HepG2 (cell line): ENCODE measurements around the gene TMEM260. TPM values are rescaled to one million over a fixed set of nuclear protein-coding genes. Genes with fewer than 3 reads are reported as not detected.

Experiments
- ATAC-seq: fragments of 200-7000 bp; cut with Tn5 transposase; 3 replicates; pipeline ENCODE4 v1.9.1; 2020; ENCODE audit warnings: mild to moderate bottlenecking, moderate library complexity
- BruUV-seq: library from RNA; stranded (reverse); fragments of 400-500 nt; replicated peaks from 2 replicates; lab custom pipeline; 2021; lab: Mats Ljungman, UMichigan
- CTCF ChIA-PET: fragments of 300-600 bp; formaldehyde crosslinking; extraction: SDS; loops from one replicate; lab custom pipeline; 2021; ENCODE audit warnings: low total read pairs, inconsistent platforms, low intra/inter-chr PET ratio; lab: Yijun Ruan, JAX
- POLR2A ChIA-PET: fragments of 350-600 bp; sonication (Branson Sonifier 250); formaldehyde crosslinking; loops from one replicate; lab custom pipeline; 2020; ENCODE audit warnings: antibody characterized with exemption, inconsistent platforms; lab: Yijun Ruan, JAX
- DNase-seq: peaks from one replicate; pipeline ENCODE4 v3.0.0-alpha.2; 2015; ENCODE audit warnings: low spot score
- FAIRE-seq: peaks from 3 replicates; lab custom pipeline; 2011; peaks lifted over from hg19 to GRCh38; lab: Jason Lieb, UNC
- H2AFZ ChIP-seq: one replicate; pipeline ENCODE4 v1.6.1; 2011; ENCODE audit warnings: low read length, inconsistent platforms
- H3K27ac ChIP-seq: fragments of 300-600 bp; 3 replicates; pipeline ENCODE4 v1.8.0; 2011; ENCODE audit warnings: mixed run types, mild to moderate bottlenecking, mixed read lengths, low read length, inconsistent platforms; ENCODE audit not compliant: insufficient read depth; ENCODE audit errors: extremely low read length
- H3K27me3 ChIP-seq, 2 experiments: fragments of 200-600 bp in 1 of 2; 2 replicates in 1 of 2; 3 replicates in 1 of 2; pipeline versions ENCODE4 v1.6.0 to v1.8.0; 2011; ENCODE audit warnings: low read length in 2 of 2, mild to moderate bottlenecking in 2 of 2, moderate library complexity in 2 of 2, inconsistent platforms in 1 of 2; ENCODE audit not compliant: insufficient read depth in 2 of 2, control insufficient read depth in 1 of 2
- H3K36me3 ChIP-seq, 2 experiments: fragments of 200-600 bp in 1 of 2; replicated peaks in 1 of 2; 2 replicates in 1 of 2; 3 replicates in 1 of 2; pipeline versions ENCODE4 v1.5.1 to v1.8.0; 2011; ENCODE audit warnings: low read length in 2 of 2, inconsistent platforms in 1 of 2; ENCODE audit not compliant: insufficient read depth in 2 of 2, control insufficient read depth in 1 of 2
- H3K4me1 ChIP-seq: 2 replicates; pipeline ENCODE4 v1.5.1; 2012; ENCODE audit warnings: low read length, inconsistent platforms; ENCODE audit not compliant: insufficient read depth
- H3K4me2 ChIP-seq: 2 replicates; pipeline ENCODE4 v1.6.0; 2011; ENCODE audit warnings: low read depth, low read length, inconsistent platforms
- H3K4me3 ChIP-seq, 3 experiments: fragments of 200-600 bp in 1 of 3; sonication (generic), shearing (Covaris generic) in 1 of 3; replicated peaks in 1 of 3; 2 replicates each; pipeline ENCODE4 v1.5.1; 2011 to 2016; ENCODE audit warnings: low read length in 3 of 3, inconsistent platforms in 2 of 3, low read depth in 2 of 3, mild to moderate bottlenecking in 2 of 3, control low read depth in 1 of 3, mixed read lengths in 1 of 3; ENCODE audit not compliant: insufficient read depth in 1 of 3
- H3K79me2 ChIP-seq: one replicate; pipeline ENCODE4 v1.6.1; 2011; ENCODE audit warnings: low read length, inconsistent platforms; ENCODE audit not compliant: insufficient read depth
- H3K9ac ChIP-seq: 2 replicates; pipeline ENCODE4 v1.6.0; 2011; ENCODE audit warnings: mild to moderate bottlenecking, low read depth, low read length, inconsistent platforms; ENCODE audit not compliant: insufficient read depth
- H3K9me3 ChIP-seq: 2 replicates; pipeline ENCODE4 v1.5.1; 2012; ENCODE audit warnings: mild to moderate bottlenecking, low read length
- H4K20me1 ChIP-seq: 2 replicates; pipeline ENCODE4 v1.6.0; 2011; ENCODE audit warnings: inconsistent platforms, mild to moderate bottlenecking, low read length, moderate library complexity; ENCODE audit not compliant: insufficient read depth
- CERS6 ChIP-seq: sonication (generic); formaldehyde crosslinking; IDR thresholded peaks from 2 replicates; pipeline ENCODE4 v1.5.0; 2020; ENCODE audit warnings: missing genetic modification reagents
- CREB3 ChIP-seq: sonication (generic); formaldehyde crosslinking; IDR thresholded peaks from 2 replicates; pipeline ENCODE4 v1.5.0; 2020; ENCODE audit warnings: missing genetic modification reagents
- FIP1L1 ChIP-seq: fragments of 200-400 bp; formaldehyde crosslinking; IDR thresholded peaks from 2 replicates; pipeline ENCODE4 v1.6.1; 2018; ENCODE audit warnings: low read depth, mild to moderate bottlenecking, low read length, moderate library complexity, borderline replicate concordance; ENCODE audit not compliant: insufficient read depth
- NFYC ChIP-seq: IDR thresholded peaks from 2 replicates; pipeline ENCODE4 v1.6.1; 2016; ENCODE audit warnings: missing genetic modification reagents, missing compliant biosample characterization
- PLRG1 ChIP-seq: fragments of 450-650 bp; conservative IDR thresholded peaks from 2 replicates; pipeline ENCODE4 v1.6.1; 2016
- POGK ChIP-seq: sonication (generic); formaldehyde crosslinking; conservative IDR thresholded peaks from 2 replicates; pipeline ENCODE4 v1.8.0; 2022; ENCODE audit warnings: mild to moderate bottlenecking, moderate library complexity, missing genetic modification reagents
- ZBTB4 ChIP-seq: sonication (generic); formaldehyde crosslinking; IDR thresholded peaks from 2 replicates; pipeline ENCODE4 v1.4.0; 2020; ENCODE audit warnings: missing genetic modification reagents, mild to moderate bottlenecking, borderline replicate concordance
- ZNF574 ChIP-seq: sonication (generic); formaldehyde crosslinking; IDR thresholded peaks from 2 replicates; pipeline ENCODE4 v1.4.0; 2020; ENCODE audit warnings: missing genetic modification reagents
- ZNF577 ChIP-seq: sonication (generic); formaldehyde crosslinking; IDR thresholded peaks from 2 replicates; pipeline ENCODE4 v1.4.0; 2020; ENCODE audit warnings: mild to moderate bottlenecking, low read depth, missing genetic modification reagents, borderline replicate concordance
- ZNF644 ChIP-seq: IDR thresholded peaks from 2 replicates; pipeline ENCODE4 v1.6.1; 2016; ENCODE audit warnings: low read depth
- WGBS: methylation state at CpG from one replicate; pipeline ENCODE4 v1.1.6; 2017; ENCODE audit warnings: low lambda C conversion rate; 5-methylcytosine and 5-hydroxymethylcytosine counted together
- in situ Hi-C: cut with HindIII; loops from 2 replicates; pipeline ENCODE4 v1.10.0; 2017; ENCODE audit warnings: low pct_unique_long_range_greater_than_20kb; ENCODE audit not compliant: extremely low pct_ligation_motif_present
- intact Hi-C: fragments of 100-400 bp; cut with micrococcal nuclease; formaldehyde crosslinking; loops from one replicate; pipeline ENCODE4 v1.10.0; 2022; ENCODE audit not compliant: unreplicated experiment
- polyA plus RNA-seq, 8 experiments: library from polyadenylated mRNA; depleted of rRNA in 3 of 8; stranded (reverse) in 7 of 8; unstranded in 1 of 8; fragments of >200 nt; fragmentation: Illumina TruSeq in 4 of 8; extraction: Trizol in 4 of 8; gene quantifications; 2 replicates each; pipeline versions ENCODE4 v1.2.1 to v1.2.3, GENCODE V29; 2011 to 2016; ENCODE audit warnings: low read depth in 4 of 8, missing spikeins in 1 of 8, mixed read lengths in 1 of 8; ENCODE audit not compliant: insufficient read depth in 1 of 8
- total RNA-seq, 5 experiments: library from RNA; depleted of rRNA; stranded (reverse); fragments of >200 nt; fragmentation: Illumina TruSeq; extraction: Trizol; gene quantifications; 2 replicates each; pipeline ENCODE4 v1.2.3, GENCODE V29; 2016; ENCODE audit warnings: low read depth in 1 of 5

TMEM260 gene
- total and polyA plus RNA-seq, 2 of the 13 experiments (the other 11 are each of a cell fraction or from before 2014, with no cell fraction given): 7.7 to 9.3 TPM

- TF ChIP-seq ZBTB4 (CRISPR knock-in tag): no peak
- TF ChIP-seq PLRG1: no peak
- TF ChIP-seq POGK (CRISPR knock-in tag): no peak
- TF ChIP-seq, all 625 proteins: peak for 0
These were observed 47.1 kb upstream of the TMEM260 start (continued) for GRCh38 chr14:56532546-56532945.

- Histone ChIP-seq H3K79me2 (no peaks in the 10 kb centered on the region), H3K36me3 (no peaks in the 10 kb centered on the region), H3K4me2 (no peak overlapping the region), H3K27me3 (peaks cover 0 to 5% of the 10 kb centered on the region in 2 experiments; a peak in 1 of 5 replicates), H2AFZ (no peak overlapping the region), H3K9ac (no peak overlapping the region), H3K4me3 (no peak overlapping the region), H3K9me3 (0 out of 2 replicates have a peak, but pooled peaks cover under 1% of the 10 kb centered on the region)
- CTCF ChIA-PET: no interaction called here
- WGBS: 69% methylated on average over 6 of the region's 10 CpGs
- POLR2A ChIA-PET: no interaction called here
- intact Hi-C loops: no loop called here
- no TSS peak for BruUV-seq
- no peak for DNase-seq
- TF ChIP-seq ZNF577 (CRISPR knock-in tag) (no peak), CERS6 (CRISPR knock-in tag) (no peak), FIP1L1 (no peak), CREB3 (CRISPR knock-in tag) (no peak), ZNF574 (CRISPR knock-in tag) (no peak), NFYC (CRISPR knock-in tag) (no peak), ZNF644 (CRISPR knock-in tag) (no peak)
- TF ChIP-seq, all 625 proteins: peak for 0
- FAIRE-seq (no peak), ATAC-seq (no peak)
- in situ Hi-C loops: no loop called here
- Histone ChIP-seq H3K4me1 (0 out of 2 replicates have a peak, but pooled peaks cover 3% of the 10 kb centered on the region), H4K20me1 (no peaks in the 10 kb centered on the region), H3K27ac (no peak overlapping the region)
These were observed 44.9 kb upstream of the TMEM260 start for GRCh38 chr14:56534656-56535055.
